Esophagus (tissue), 2 donors: ENCODE measurements around the gene RUFY3. TPM values are rescaled to one million over a fixed set of nuclear protein-coding genes. Genes with fewer than 3 reads are reported as not detected.
"Not testable (repeated sequence)": the region's sequence is repeated elsewhere in the genome, so short reads cannot be mapped to it uniquely, and the experiment has no call there.

Source experiments
- H3K27ac ChIP-seq, 2 donors: one replicate each; pipeline ENCODE4 v1.5.1; 2013; ENCODE audit warnings: low read depth in 2 of 2, mild to moderate bottlenecking in 2 of 2, inconsistent platforms in 1 of 2, low read length in 1 of 2, moderate library complexity in 1 of 2
- H3K27me3 ChIP-seq, 2 donors: one replicate each; pipeline ENCODE4 v1.6.1; 2013; ENCODE audit warnings: low read length in 2 of 2, control low read depth in 1 of 2, mild to moderate bottlenecking in 1 of 2; ENCODE audit not compliant: insufficient read depth in 2 of 2, control insufficient read depth in 1 of 2
- H3K36me3 ChIP-seq, 2 donors: one replicate each; pipeline ENCODE4 v1.6.1; 2013; ENCODE audit warnings: low read length in 1 of 2; ENCODE audit not compliant: control insufficient read depth in 2 of 2, insufficient read depth in 2 of 2
- H3K4me1 ChIP-seq, 2 donors: one replicate each; pipeline ENCODE4 v1.6.1; 2013; ENCODE audit warnings: low read length in 1 of 2; ENCODE audit not compliant: control insufficient read depth in 2 of 2, insufficient read depth in 2 of 2
- H3K4me3 ChIP-seq, 2 donors: one replicate each; pipeline ENCODE4 v1.5.1; 2013; ENCODE audit warnings: low read length in 2 of 2, mild to moderate bottlenecking in 2 of 2, low read depth in 1 of 2, moderate library complexity in 1 of 2
- H3K9me3 ChIP-seq, 2 donors: one replicate each; pipeline ENCODE4 v1.6.1; 2013; ENCODE audit warnings: mild to moderate bottlenecking in 2 of 2, low read depth in 1 of 2, low read length in 1 of 2, moderate library complexity in 1 of 2; ENCODE audit not compliant: control insufficient read depth in 2 of 2, insufficient read depth in 1 of 2
- WGBS, 2 donors: extraction: QIAGEN DNeasy Blood & Tissue Kit; methylation state at CpG; one replicate each; pipeline ENCODE4 v1.1.7; 2013; 5-methylcytosine and 5-hydroxymethylcytosine counted together
- polyA plus RNA-seq, 2 donors: library from polyadenylated mRNA; stranded (reverse); fragments of 200-250 nt; gene quantifications; one replicate each; pipeline ENCODE4 v1.2.3, GENCODE V29; 2013
- donor health status: healthy with polysubstance abuse.
- donor health status: Bipolar disorder and iron deficiency.

RUFY3 gene
- polyA plus RNA-seq, 2 donors = 19.4 to 25.1 TPM

- 94 to 99% methylated on average over 1 of the region's 1 CpG for WGBS, 2 donors
Measured at GRCh38 chr4:70829492-70829891, 107.7 kb downstream of the RUFY3 start.

GRCh38 chr4:70830054-70830453, 108.3 kb downstream of the RUFY3 start:
- WGBS, 2 donors = 92 to 96% methylated on average over 9 of the region's 9 CpGs
- Histone ChIP-seq H3K4me3 (no peak overlapping the region), H3K36me3 (peaks cover 8 to 14% of the 10 kb centered on the region in 2 donors), H3K27me3 (no peaks in the 10 kb centered on the region), H3K4me1 (no peaks in the 10 kb centered on the region), H3K27ac (no peak overlapping the region), H3K9me3 (no peaks in the 10 kb centered on the region)

More at GRCh38 chr4:70829492-70829891, 107.7 kb downstream of the RUFY3 start:
- H3K27ac ChIP-seq = no peak overlapping the region
- H3K4me3 ChIP-seq = no peak overlapping the region
- no peaks in the 10 kb centered on the region for H3K9me3 ChIP-seq
- peaks cover 8 to 18% of the 10 kb centered on the region in 2 donors for H3K36me3 ChIP-seq
- no peaks in the 10 kb centered on the region for H3K4me1 ChIP-seq
- no peaks in the 10 kb centered on the region for H3K27me3 ChIP-seq

- no peak overlapping the region for H3K4me3 ChIP-seq
- H3K27ac ChIP-seq = no peak overlapping the region
- H3K36me3 ChIP-seq = peaks cover 8 to 11% of the 10 kb centered on the region in 2 donors
- no peaks in the 10 kb centered on the region for H3K9me3 ChIP-seq
- H3K4me1 ChIP-seq = no peaks in the 10 kb centered on the region
- 93 to 94% methylated on average over 4 of the region's 4 CpGs for WGBS, 2 donors
- H3K27me3 ChIP-seq = no peaks in the 10 kb centered on the region
Measured at GRCh38 chr4:70831293-70831692, 109.5 kb downstream of the RUFY3 start.

GRCh38 chr4:70833675-70834074, 111.9 kb downstream of the RUFY3 start:
- Histone ChIP-seq H3K27me3 (no peaks in the 10 kb centered on the region), H3K4me3 (no peak overlapping the region), H3K27ac (no peak overlapping the region), H3K36me3 (peaks cover 5 to 9% of the 10 kb centered on the region in 2 donors), H3K9me3 (no peaks in the 10 kb centered on the region), H3K4me1 (peaks cover 0 to 2% of the 10 kb centered on the region in 2 donors)
- 93 to 94% methylated on average over 1 of the region's 1 CpG for whole genome bisulfite sequencing, 2 donors

GRCh38 chr4:70836081-70836480, 114.3 kb downstream of the RUFY3 start:
- WGBS, 2 donors = 64 to 72% methylated on average over 2 of the region's 2 CpGs
- Histone ChIP-seq H3K9me3 (no peaks in the 10 kb centered on the region), H3K27ac (no peak overlapping the region), H3K36me3 (peaks cover 0 to 3% of the 10 kb centered on the region in 2 donors), H3K4me3 (no peak overlapping the region), H3K4me1 (peaks cover 0 to 2% of the 10 kb centered on the region in 2 donors), H3K27me3 (no peaks in the 10 kb centered on the region)

GRCh38 chr4:70838204-70838603, 116.4 kb downstream of the RUFY3 start:
- peak overlapping the region; percentile 27 to 96 for H3K27ac ChIP-seq
- peaks cover 0 to 3% of the 10 kb centered on the region in 2 donors for H3K36me3 ChIP-seq
- H3K27me3 ChIP-seq = no peaks in the 10 kb centered on the region
- H3K9me3 ChIP-seq = no peaks in the 10 kb centered on the region
- peak overlapping the region; percentile 81 to 97 for H3K4me3 ChIP-seq
- 1 to 16% methylated on average over 4 of the region's 4 CpGs for WGBS, 2 donors
- peaks cover 0 to 2% of the 10 kb centered on the region in 2 donors for H3K4me1 ChIP-seq

- H3K27me3 ChIP-seq = no peaks in the 10 kb centered on the region
- WGBS, 2 donors = 0 to 1% methylated on average over 63 to 80 of the region's 80 CpGs
- no peaks in the 10 kb centered on the region for H3K9me3 ChIP-seq
- H3K4me3 ChIP-seq = peak overlapping the region; percentile 81 to 97
- H3K4me1 ChIP-seq = peaks cover 0 to 2% of the 10 kb centered on the region in 2 donors
- peak overlapping the region; percentile 92 to 96 for H3K27ac ChIP-seq
- peaks cover 0 to 3% of the 10 kb centered on the region in 2 donors for H3K36me3 ChIP-seq
Measured at GRCh38 chr4:70838666-70839588, 117.2 kb downstream of the RUFY3 start.

GRCh38 chr4:70839589-70840093, 117.9 kb downstream of the RUFY3 start, which contains the start of gene GRSF1:
Gene GRSF1, minus strand, starts transcription at chr4:70839890. Its CDS starts 63 bp downstream, at chr4:70839827.
- Histone ChIP-seq H3K4me1 (peaks cover 0 to 2% of the 10 kb centered on the region in 2 donors), H3K4me3 (peak within 1 kb of the TSS; percentile 81 to 97), H3K9me3 (no peaks in the 10 kb centered on the region), H3K27ac (peak within 1 kb of the TSS; percentile 92 to 96), H3K27me3 (no peaks in the 10 kb centered on the region), H3K36me3 (peaks cover 0 to 3% of the 10 kb centered on the region in 2 donors)
- 0 to 1% methylated on average over 45 to 50 of the region's 51 CpGs for WGBS, 2 donors

GRCh38 chr4:70840137-70840536, 118.4 kb downstream of the RUFY3 start:
- not testable (repeated sequence) for H3K36me3 ChIP-seq, H3K9me3 ChIP-seq, H3K4me1 ChIP-seq, H3K27me3 ChIP-seq, H3K4me3 ChIP-seq
- peak overlapping the region; percentile 49 to 71 for H3K27ac ChIP-seq
- WGBS, 2 donors = 45 to 65% methylated on average over 15 to 18 of the region's 20 CpGs
